HL-60/S4 (cell line): ENCODE data around the gene SCLY.

Experiments
- in situ Hi-C: fragments of 300-500 bp; cut with MboI; formaldehyde crosslinking; loops from 2 replicates; pipeline ENCODE4 v1.14.3; 2022; ENCODE audit warnings: low sequenced_read_pairs

Gene SCLY

DNA sequence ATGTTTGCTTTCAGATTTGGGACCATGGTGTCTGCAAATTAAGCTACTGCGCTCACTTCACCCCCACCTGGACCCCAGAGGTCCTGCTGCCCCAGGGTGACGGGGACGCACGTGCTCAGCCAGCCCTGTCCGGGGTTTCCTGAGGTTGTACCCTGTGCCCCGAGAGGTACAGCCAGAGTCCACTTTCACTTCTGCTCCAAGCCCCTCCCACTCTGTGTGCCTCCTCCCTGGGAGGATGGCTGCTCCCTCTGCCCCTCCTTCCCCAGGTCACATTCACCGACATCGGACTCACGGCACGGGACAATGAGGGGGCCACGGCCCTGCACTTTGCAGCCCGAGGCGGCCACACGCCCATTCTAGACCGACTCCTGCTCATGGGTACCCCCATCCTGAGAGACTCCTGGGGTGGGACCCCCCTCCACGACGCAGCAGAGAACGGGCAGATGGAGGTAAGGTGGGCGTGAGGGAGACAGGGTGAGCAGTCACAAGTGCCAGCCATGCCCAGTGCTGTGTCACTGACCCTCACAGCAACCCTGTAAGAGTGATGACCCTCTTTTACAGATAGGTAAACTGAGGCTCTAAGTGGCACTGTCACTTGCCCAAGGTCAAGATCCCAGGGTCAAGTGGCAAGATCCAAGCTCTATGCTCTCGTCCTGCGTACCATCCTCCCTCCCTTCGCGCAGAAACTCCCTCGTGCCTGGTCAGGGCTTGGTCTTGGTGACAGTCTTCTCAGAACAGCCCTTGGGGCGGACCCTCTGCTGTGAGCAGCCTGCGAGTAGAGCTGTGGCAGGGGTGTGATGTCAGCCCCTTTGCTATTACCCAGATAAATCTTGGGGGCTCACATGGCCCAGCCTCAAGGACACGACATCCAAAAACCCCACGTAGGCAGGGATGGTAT lies 47.0 kb downstream of the SCLY start:
- in situ Hi-C loops: loop anchor here (25.0 kb wide), 1 partner anchor 245 kb away; the partner anchor contains the start of gene RAMP1

DNA sequence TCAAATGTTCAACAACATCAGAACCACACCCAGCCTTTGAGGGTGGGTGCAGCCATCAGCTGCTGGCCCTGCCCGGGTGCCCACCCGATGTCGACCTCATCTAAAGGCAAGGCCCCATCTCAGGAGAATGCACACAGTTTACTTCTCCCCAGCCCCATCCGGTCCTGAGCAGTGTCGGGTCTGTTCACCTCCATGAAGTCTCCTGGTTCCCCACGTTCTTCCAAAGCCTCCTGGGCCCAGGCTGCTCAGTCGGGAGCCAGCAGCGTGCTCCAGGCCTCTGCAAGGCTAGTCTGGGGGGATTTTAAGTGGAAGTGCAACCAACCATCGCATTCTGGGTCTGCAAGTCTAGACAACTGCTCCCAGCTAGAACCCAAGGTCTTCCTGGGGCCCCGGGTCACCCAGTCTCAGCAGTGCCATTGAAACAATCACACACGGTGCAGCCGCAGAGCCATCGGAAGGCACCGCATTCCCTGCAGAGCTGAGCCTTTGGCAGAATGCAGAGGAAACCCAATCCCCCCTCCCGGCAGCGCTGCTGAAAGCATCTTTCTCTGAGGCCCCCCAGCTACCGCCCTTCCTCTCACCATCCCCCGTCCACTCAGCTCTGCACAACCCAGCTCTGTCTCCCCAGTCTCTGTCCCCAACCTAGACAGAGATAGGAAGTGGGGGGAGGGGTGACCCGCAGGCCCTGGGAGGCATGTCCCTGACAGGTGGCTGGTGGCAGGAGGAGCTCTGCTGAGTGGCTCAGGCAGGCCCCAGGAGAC lies 47.8 kb downstream of the SCLY start:
- in situ Hi-C loops: loop anchor here (25.0 kb wide), 1 partner anchor 246 kb away; the partner anchor contains the start of gene RAMP1

DNA sequence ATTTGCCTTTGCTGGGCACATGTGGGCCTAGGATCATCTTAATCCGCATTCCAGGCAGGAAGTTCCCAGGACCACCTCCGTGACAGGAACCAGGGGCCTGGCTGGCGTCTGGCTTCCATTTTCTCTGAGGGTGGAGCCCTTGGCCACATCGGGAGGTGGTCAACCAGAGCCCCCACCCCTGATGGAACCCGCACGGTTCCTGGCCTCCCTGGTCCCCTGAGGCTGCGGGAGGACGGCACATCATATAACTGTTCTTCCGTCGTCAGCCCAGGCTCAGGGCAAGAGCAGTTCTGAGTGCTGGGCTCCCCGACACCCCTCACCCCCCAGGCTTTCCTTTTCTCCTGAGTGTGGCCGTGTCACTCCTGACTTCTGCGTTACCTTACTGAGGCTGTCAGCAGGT lies 52.8 kb downstream of the SCLY start:
- in situ Hi-C loops: loop anchor here (25.0 kb wide), 1 partner anchor 251 kb away; the partner anchor contains the start of gene RAMP1

DNA sequence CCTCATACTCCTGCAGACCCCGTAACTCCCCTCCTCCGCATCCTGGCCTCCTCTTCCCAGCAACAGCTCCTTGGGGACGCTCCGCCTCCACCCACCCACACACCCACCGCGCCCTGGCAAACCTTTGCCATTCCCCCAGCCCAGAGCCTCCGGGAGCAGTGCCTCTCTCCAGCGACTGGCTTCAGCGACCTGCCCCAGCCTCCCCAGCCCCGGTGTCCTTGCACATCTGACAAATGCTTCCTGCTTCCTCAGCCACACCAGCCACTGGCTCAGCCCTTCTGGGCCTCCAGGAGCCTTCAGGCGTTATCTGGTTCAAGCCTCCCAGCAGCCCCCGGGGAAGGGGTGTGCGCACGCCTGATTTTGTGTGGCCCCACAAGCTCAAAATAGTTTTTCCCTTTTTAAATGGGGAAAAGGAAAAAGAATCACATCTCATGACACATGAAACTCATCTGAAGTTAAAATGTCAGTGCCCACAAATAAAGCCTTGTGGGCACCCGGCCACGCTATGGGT lies 53.6 kb downstream of the SCLY start:
- in situ Hi-C loops: loop anchor here (25.0 kb wide), 1 partner anchor 252 kb away; the partner anchor contains the start of gene RAMP1

DNA sequence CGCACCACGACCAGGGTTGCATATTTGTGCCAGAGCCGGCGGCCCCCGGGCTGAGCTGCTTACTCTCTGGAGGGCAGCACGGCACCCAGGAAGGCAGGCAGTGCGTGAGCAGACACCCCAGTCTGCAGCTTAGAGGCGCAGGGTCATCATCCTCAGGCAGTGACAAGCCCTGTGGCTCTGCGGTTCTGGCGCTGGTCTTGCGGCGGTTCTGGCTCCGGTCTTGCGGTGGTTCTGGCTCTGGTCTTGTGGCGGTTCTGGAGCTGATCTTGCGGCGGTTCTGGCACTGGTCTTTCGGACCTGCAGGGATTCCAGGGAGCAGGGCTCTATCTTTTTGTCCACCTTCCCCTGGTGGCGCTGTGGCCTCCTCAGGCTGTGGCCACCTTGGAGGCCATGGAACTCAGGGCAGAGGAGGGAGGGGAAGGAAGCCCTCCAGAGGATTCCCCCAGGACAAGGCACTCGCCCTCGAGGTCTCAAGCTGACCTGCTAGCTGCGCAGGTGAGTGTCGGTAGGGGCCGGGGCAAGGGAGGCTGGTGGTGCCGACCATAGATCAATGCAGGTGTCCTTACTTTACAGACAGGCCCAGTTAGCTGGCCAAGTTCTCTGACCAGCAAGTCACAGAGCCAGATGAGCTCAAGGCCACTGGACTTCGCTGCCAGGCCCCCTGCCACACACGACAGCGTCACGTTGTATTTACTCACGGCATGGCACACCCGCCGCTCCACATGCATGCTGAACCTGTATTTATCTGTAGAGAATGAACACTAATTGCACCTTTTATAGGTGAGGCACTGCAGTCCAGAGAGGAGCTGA lies 54.3 kb downstream of the SCLY start:
- in situ Hi-C loops: loop anchor here (25.0 kb wide), 1 partner anchor 253 kb away; the partner anchor contains the start of gene RAMP1

DNA sequence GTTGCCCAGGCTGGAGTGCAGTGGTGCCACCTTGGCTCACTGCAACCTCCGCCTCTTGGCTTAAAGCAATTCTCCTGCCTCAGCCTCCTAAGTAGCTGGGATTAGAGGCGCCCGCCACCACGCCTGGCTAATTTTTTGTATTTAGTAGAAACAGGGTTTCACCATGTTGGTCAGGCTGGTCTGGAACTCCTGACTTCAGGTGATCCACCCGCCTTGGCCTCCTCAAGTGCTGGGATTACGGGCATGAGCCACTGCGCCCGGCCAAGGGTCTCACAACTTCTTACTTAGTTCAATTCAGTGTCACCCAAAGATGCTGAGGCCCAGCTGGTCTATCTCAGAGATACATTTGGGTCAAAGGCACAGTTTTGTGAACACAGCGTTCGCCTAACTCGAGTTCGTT lies 54.9 kb downstream of the SCLY start:
- in situ Hi-C loops: loop anchor here (25.0 kb wide), 1 partner anchor 253 kb away; the partner anchor contains the start of gene RAMP1

DNA sequence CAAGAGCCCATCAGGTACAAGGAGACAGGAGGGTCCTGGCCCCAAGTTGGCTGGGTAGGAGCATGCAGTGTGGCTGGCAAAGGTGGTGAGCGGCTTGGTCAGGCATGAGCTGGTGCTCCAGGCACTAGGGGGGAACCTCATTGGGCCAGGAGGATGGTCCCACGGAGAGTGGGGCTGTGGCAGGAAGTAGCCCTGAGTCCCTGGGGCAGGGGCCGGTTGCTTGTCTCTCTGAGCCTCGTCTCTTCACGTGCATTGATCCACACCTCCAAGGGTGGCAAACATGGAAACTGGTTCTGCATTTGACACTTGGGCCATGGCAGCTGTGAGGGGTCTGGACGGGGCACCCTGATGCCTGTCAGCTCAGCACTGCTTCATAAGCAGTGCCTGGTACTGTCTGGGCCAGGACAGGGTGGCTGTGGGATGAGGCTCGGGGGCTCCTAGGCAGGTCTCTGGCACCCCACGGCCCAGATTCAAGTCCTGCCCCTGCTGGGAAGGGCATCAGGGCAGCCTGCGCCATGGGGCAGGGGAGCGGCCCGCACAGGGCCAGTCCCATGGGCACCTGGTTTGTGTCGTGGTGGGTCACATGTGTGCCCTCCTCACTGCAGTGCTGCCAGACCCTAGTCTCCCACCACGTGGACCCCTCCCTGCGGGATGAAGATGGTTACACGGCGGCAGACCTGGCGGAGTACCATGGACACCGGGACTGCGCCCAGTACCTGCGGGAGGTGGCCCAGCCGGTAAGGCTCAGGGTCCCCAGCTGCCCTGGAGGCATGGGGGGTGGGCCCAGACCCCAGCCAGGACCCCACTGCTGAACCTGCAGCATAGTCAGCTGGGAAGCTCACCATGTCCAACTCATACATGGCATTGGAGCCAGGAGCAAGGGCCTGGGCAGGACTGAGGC lies 55.7 kb downstream of the SCLY start:
- in situ Hi-C loops: loop anchor here (25.0 kb wide), 1 partner anchor 254 kb away; the partner anchor contains the start of gene RAMP1

DNA sequence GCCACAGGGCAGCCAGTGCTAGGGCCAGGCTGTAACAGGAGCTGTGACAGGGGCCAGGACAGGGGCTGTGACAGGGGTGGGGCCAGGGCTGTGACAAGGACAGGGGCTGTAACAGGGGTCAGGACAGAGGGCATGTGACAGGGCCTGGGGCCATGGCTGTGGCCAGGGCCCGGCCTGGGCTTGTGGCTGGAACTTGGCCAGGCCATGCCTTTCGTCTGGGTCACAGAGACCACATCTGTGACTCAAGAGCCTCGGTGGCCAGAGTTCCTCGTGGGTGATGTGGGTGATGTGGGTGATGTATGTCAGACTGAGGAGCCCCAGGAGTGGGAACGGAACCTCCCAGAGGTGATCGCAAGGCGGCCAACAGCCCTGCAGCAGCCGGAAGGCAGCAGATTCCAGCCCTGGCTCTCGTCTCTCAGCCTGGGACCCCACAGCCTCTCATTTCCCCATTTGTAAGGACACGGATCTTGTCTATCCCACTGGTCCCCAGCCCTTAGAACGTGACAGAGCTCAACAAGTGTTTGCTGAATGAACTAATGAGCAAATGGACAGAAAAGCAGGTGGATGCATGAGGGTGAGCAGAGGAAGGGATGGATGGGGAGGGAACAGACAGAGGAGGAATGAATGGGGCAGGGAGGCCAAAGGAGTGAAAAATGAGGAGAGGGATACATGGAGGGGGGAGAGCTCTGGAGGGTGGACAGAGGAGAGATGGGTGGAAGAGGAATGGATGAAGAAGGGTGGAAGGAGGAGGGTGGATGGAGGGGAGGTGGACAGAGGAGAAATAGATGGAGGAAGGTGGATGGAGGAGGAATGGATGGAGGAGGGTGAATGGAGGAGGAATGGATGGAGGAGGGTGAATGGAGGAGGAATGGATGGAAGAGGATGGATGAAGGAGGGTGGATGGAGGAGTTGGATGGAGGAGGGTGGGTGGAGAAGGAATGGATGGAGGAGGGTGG lies 56.7 kb downstream of the SCLY start:
- in situ Hi-C loops: loop anchor here (25.0 kb wide), 1 partner anchor 255 kb away; the partner anchor contains the start of gene RAMP1

DNA sequence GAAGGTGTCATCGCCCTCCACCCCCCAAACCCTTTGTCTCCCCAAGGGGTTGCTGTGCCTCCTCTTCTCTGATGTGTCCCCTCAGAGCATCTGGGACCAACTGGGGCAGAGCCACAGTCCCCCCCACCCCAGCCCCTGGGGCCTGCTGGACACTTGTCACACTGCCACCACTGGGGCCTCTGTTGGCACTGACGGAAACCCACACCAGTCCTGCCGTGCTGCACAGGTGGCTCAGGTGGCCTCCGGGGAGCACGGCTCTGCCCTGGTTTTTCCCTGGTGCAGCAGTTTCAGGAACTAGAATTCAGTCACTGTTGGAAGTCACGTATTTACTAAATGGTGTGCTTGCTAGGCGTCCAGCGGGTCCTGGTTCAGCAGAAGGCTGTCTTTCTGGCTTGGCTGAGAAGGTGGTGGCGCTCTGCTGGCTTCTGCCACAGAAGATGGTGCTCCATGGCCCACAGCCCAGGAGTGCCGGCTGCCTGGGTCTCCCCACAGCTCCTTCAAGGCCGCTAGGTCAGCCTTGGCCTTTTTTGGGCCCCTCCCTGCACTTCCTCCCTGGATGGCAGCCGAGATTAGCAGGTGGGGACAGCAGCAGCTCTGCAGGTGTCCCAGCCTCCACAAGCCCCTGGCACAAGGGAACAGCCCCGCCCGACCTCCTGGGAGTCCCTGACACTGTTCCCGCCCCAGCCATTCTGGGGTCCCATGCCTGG lies 59.1 kb downstream of the SCLY start:
- in situ Hi-C loops: loop anchor here (25.0 kb wide), 1 partner anchor 258 kb away; the partner anchor contains the start of gene RAMP1

DNA sequence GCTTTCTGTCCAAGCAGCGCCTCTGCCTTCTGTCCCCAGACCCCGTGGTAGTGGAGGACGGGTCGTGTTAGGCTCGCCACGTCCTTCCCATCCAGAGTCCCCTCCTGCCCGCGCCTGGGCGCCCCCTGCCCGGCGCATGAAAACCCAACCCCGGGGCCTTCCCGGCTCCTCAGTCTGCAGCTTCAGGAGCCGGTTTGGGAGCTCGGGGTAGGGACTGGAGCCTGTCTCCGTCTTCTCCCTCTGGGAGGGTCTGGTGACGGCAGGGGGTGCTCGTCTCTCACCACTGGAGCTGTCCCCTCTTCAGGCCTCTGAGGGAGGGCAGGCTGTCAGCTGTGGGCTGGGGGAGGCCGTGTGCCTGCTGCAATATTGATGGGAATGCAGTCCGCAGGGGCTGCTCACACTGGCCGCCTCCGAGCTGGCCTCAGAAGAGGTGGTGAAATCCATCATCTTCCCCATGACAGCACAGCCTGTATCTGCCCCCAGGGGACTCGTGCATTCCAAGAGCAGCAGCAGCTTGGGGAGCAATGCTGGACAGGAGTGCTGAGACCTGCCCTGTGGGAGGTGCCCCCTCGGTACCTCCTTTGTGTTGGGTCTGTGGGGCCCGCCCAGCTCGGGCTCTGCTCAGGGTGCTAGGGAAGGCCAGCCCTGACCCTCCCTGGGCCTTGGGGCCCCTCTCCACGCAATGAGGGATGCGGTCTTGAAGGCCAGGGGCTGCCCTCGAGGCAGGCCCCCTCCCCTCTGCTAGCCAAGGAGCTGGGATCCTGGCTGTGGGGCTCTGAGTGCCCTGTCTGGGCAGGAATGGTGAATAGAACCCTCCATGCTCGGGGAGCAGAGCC lies 59.9 kb downstream of the SCLY start:
- in situ Hi-C loops: loop anchor here (25.0 kb wide), 1 partner anchor 258 kb away; the partner anchor contains the start of gene RAMP1

DNA sequence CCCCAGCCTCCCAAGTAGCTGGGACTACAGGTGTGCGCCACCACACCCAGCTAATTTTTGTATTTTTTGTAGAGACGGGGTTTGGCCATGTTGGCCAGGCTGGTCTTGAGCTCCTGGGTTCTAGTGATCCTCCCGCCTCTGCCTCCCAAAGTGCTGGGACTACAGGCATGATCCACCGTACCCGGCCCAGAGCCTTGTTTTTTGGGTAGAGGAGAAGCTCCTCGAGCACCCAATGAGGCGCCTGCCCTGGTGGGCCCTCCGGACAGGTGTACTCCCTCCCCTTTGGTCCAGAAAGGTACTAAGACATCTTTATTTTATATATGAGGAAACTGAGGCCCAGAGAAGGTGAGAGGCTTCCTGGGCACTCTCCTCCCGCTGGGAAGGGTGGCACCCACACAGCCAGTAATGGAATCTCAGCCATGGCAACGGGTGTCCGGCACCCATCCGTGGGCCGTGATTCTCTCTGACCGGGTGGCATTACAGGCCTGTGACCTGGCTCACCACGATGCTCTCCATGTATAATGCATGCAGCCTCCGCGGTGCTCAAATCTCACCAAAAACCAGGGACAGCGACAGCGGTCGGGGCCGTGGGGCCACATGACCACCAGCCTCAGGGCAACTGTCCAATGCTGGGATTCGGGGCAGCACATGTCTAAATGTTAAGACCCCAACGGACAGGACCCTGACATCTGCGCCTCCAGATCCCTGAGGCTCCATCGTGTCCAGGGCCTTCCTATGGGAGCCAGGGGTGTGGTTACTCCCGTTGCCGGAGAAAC lies 60.9 kb downstream of the SCLY start:
- in situ Hi-C loops: loop anchor here (25.0 kb wide), 1 partner anchor 259 kb away; the partner anchor contains the start of gene RAMP1

DNA sequence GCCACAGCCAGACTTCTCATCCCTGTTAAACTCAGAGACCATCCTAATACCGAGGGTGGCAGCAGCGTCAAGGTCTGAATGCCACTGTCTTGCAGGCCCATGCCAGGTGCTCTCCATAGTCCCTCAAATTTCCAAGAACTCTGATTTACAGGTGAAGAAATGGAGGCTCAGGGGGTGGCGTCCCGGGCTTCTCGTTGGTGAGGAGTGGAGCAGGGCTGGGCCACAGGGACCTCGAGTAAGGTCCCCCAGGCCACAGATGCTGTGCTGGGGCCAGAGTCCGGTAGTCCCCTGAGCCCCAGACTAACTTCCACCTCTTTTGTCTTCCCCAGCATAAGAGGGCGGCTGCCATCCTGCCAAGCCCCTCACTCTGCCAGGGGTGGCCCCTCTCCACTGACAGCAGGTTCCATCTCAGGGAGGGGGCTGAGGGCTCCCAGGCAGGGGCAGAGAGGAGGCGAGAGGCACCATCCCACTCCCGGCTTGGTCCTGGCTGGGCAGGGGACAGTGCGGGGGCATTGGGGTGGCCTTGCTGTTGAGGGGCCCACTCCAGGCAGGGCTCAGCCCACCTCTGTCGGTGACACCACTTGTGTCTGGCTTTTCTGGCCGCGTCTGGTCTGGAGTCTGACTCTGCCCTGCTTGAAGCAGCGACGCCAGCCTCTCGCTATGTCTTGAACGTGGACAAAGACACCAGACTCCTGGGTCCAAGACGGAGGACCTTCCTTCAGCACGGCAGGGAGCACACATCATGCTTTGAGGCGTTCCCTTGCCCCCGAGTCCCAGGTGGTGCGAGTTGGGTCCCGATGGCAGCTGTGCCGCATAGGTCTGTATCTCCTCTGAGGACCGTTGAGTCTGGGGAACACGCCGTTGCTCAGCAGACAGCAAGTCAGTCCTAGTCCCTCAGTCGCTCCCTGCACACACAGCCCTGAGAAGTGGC lies 61.8 kb downstream of the SCLY start:
- in situ Hi-C loops: loop anchor here (25.0 kb wide), 1 partner anchor 260 kb away; the partner anchor contains the start of gene RAMP1

DNA sequence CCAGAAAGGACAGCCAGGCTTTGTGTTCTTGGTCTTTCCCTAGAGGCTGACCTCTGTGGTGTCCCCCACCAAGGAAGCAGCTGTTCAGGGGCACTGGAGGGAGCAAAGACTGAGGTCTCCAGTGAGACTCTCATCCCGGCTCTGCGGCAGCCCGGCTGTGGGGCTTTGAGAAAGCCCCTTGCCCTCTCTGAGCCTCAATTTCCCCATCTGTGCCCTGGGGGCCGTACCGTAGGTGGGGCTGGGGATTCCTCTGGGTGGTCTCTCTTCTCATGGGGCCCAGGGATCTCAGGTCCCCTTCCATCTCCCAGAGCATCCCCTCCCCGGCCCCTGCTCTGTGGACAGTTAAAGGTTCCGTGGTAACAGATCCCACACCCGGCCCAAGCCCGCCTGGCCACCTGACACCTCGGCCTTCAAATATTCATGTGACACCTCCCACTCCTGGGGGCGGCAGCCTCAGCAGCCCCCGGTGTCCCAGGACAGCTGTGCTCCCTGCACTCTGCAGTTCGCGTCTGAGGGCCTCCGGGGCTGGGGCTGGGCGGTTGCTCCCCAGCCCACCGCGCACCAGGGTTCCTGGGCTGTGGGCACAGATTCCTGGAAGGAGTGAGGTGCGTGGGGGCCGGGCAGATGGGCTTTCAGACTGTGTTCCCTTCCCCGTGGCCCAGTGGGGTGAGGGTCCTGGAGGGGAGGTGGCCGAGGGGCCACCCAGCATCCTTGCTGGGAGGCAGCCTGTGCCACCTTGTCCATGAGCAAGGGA lies 62.6 kb downstream of the SCLY start:
- in situ Hi-C loops: loop anchor here (25.0 kb wide), 1 partner anchor 261 kb away; the partner anchor contains the start of gene RAMP1
